D721Med (cell line): Measurements from ENCODE around the gene PIGZ.

ENCODE experiments used
- DNase-seq: peaks from one replicate; pipeline ENCODE4 v3.0.0; 2011; ENCODE audit warnings: low spot score; ENCODE audit not compliant: insufficient read length
- FAIRE-seq: peaks from 2 replicates; lab custom pipeline; 2011; peaks lifted over from hg19 to GRCh38; lab: Jason Lieb, UNC
- CTCF ChIP-seq: IDR thresholded peaks from 2 replicates; pipeline ENCODE4 v1.5.1; 2012; ENCODE audit warnings: mild to moderate bottlenecking, control low read depth; ENCODE audit not compliant: insufficient read depth; ENCODE audit errors: missing control alignments

Gene PIGZ

DNA sequence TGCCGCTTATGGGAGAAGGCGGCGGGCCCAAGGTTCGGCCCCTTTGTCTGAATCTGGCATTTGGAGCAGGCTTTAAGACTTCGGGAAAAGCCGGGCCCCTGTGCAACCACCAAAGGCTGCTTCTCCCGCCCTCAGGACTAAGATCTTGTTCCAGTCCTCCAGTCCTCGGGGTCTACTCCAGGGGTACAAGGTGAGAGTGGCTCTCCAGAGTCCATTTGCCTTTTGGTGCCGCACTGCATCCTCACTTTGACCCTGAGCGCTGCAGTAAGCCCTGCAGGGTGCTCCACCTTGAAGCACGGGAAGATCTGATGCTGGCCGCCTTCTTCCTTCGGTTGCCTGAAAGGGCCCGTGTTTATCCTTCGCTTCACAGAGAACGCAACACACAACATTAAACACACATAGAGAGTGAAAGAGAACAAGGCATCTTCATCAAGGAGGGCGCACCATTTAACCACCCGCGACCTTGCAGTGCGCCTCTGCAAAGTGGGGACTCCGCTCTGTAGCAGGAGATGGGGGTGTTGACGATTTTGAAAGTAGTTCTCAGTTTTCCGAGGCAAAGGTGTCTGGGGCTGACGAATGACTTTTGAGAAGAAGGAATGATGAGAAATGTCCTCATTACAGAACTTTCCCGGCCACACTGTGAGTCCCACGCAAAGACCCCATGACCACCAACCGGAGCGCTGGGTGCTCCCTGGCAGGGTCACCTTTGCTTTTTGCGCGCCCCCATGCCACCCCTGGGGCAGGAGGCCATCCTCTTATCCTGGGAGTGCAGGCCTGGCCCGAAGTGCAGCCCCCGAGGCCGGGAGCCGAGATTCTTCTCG is 1.0 kb downstream of the PIGZ start:
- no peak for TF ChIP-seq CTCF
- no peak for DNase-seq
- no peak for FAIRE-seq

GRCh38 chr3:196966526-196967401 is 1.9 kb downstream of the PIGZ start:
- TF ChIP-seq CTCF, result no peak
- FAIRE-seq (no peak), DNase-seq (no peak)

GRCh38 chr3:196965804-196966173 is 2.8 kb downstream of the PIGZ start:
- no peak for FAIRE-seq
- no peak for TF ChIP-seq CTCF

GRCh38 chr3:196965112-196965803 is 3.4 kb downstream of the PIGZ start:
- no peak for TF ChIP-seq CTCF
- DNase-seq, result no peak
- no peak for FAIRE-seq

More at GRCh38 chr3:196965804-196966173, 2.8 kb downstream of the PIGZ start:
- no peak for DNase-seq

- FAIRE-seq (no peak), DNase-seq (no peak)
- no peak for TF ChIP-seq CTCF
These were observed 5.0 kb downstream of the PIGZ start for GRCh38 chr3:196963631-196963953.

GRCh38 chr3:196962930-196963630 is 5.6 kb downstream of the PIGZ start:
- FAIRE-seq (no peak), DNase-seq (no peak)
- no peak for TF ChIP-seq CTCF
